Measurements from ENCODE around the gene OIT3. TPM values are rescaled to one million over a fixed set of nuclear protein-coding genes. Genes with fewer than 3 reads are reported as not detected.

Gene OIT3
- total RNA-seq, 1 experiment from 2014 or later: 1.4 TPM

DNA sequence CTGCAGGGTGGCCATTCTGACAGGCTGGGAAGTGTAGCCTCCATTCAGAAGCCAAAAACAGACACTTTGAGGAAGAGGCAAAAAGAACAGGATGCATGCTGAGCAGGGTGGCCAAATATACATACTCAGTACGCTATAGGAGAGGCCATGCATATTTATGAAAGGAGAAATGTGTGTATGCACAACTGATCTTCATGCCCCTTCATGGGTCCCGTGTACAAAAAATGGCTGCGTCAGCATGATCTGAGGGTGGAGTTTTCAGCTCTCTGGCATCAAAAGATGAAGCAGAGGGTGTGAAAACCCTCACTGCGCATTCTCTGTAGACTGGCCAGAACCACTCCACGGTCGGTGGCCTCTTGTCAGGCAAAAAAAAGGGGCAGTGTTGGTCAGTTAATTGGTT lies 35.5 kb upstream of the OIT3 start:
- Mint-ChIP-seq H3K27ac (ENCODE audit: unreplicated experiment) (no peak overlapping the region), H3K4me1 (ENCODE audit: low read depth, unreplicated experiment) (no peaks in the 10 kb centered on the region), H3K36me3 (ENCODE audit: insufficient read depth, unreplicated experiment) (peaks cover 23% of the 10 kb centered on the region), H3K9me3 (ENCODE audit: low read depth, unreplicated experiment) (no peaks in the 10 kb centered on the region), H3K27me3 (ENCODE audit: unreplicated experiment) (no peaks in the 10 kb centered on the region), H3K4me3 (ENCODE audit: low read depth, unreplicated experiment) (no peak overlapping the region)
- intact Hi-C loops (cut with micrococcal nuclease; ENCODE audit: unreplicated experiment): no loop called here
- DNase-seq: no peak
- BruUV-seq (replicated peaks): no TSS peak
- CTCF ChIA-PET: no interaction called here
- TF ChIP-seq, protein P1, sequence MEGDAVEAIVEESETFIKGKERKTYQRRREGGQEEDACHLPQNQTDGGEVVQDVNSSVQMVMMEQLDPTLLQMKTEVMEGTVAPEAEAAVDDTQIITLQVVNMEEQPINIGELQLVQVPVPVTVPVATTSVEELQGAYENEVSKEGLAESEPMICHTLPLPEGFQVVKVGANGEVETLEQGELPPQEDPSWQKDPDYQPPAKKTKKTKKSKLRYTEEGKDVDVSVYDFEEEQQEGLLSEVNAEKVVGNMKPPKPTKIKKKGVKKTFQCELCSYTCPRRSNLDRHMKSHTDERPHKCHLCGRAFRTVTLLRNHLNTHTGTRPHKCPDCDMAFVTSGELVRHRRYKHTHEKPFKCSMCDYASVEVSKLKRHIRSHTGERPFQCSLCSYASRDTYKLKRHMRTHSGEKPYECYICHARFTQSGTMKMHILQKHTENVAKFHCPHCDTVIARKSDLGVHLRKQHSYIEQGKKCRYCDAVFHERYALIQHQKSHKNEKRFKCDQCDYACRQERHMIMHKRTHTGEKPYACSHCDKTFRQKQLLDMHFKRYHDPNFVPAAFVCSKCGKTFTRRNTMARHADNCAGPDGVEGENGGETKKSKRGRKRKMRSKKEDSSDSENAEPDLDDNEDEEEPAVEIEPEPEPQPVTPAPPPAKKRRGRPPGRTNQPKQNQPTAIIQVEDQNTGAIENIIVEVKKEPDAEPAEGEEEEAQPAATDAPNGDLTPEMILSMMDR (IDR thresholded peaks at IDR 0.05; ENCODE audit: unreplicated experiment): no peak

DNA sequence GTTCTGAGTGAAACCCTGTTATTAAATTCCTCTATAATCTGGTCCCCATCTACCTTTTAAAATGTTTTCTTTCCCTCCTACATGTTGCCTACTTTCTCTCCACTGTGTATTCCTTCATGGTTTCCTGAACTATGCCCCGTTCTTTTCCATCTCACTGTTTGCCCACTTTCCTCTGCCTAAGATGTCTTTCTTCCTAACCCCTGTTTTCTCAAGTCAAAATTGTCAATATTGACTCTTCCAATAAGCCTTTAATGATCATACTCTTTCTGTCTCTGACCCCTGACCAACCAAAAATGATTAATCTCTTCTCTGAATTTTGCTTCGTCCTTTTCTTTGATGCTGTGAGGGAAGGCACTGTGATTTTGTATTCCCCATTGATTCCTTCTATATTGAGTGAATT lies 30.6 kb upstream of the OIT3 start:
- BruUV-seq (replicated peaks): no TSS peak
- no peak overlapping the region for H3K4me3 Mint-ChIP-seq (ENCODE audit: low read depth, unreplicated experiment)
- H3K27ac Mint-ChIP-seq (ENCODE audit: unreplicated experiment): no peak overlapping the region
- H3K36me3 Mint-ChIP-seq (ENCODE audit: insufficient read depth, unreplicated experiment): peaks cover 25% of the 10 kb centered on the region
- no peaks in the 10 kb centered on the region for H3K4me1 Mint-ChIP-seq (ENCODE audit: low read depth, unreplicated experiment)
- no peaks in the 10 kb centered on the region for H3K9me3 Mint-ChIP-seq (ENCODE audit: low read depth, unreplicated experiment)
- DNase-seq: no peak
- intact Hi-C loops (cut with micrococcal nuclease; ENCODE audit: unreplicated experiment): no loop called here
- TF ChIP-seq, protein P1 (IDR thresholded peaks at IDR 0.05; ENCODE audit: unreplicated experiment): no peak
- CTCF ChIA-PET: no interaction called here
- H3K27me3 Mint-ChIP-seq (ENCODE audit: unreplicated experiment): no peaks in the 10 kb centered on the region

DNA sequence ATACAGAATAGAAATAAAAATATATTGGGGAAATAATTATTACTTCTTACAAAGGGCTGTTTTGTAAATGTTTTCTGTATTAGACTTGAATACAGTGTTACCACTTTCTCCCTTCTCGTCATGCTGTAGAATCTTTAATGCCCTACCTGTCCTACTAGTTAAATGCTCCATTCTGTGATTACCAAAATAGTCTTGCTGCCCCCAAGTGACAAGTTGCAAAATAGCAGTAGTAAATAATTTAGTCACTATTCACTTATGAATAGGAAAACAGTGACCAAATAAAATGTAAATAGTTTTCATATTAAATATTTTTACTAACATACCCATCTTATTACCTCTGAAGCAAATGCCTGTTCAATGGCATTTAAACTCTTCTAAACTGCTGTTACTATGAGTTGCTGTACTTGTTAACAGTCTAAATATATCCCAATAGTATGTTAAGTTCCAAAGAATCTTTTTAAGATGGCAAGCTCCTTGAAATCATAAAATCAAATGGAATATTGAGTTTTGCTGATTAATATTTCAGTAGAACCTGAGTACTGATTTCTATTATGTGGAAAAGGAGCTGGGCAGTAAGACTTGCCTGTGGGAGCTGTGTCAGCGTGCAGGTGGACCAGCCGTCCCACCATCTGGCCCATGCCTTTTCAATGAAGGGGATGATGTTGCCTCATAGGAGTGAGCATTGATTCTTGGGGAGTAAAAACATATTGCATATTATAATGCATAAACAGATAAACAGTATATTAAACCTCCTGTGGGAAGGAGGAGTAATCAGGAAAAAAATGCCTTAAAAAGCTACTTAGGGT lies 18.1 kb upstream of the OIT3 start:
- no peaks in the 10 kb centered on the region for H3K4me1 Mint-ChIP-seq (ENCODE audit: low read depth, unreplicated experiment)
- TF ChIP-seq, protein P1 (IDR thresholded peaks at IDR 0.05; ENCODE audit: unreplicated experiment): peak; percentile 71
- no peak overlapping the region for H3K27ac Mint-ChIP-seq (ENCODE audit: unreplicated experiment)
- H3K27me3 Mint-ChIP-seq (ENCODE audit: unreplicated experiment): no peaks in the 10 kb centered on the region
- H3K9me3 Mint-ChIP-seq (ENCODE audit: low read depth, unreplicated experiment): peaks cover 6% of the 10 kb centered on the region
- intact Hi-C loops (cut with micrococcal nuclease; ENCODE audit: unreplicated experiment): loop anchor here (1.0 kb wide), 1 partner anchor 511 kb away; no protein-coding TSS in a partner anchor
- BruUV-seq (replicated peaks): no TSS peak
- peak; percentile 28 for DNase-seq
- CTCF ChIA-PET: no interaction called here
- H3K36me3 Mint-ChIP-seq (ENCODE audit: insufficient read depth, unreplicated experiment): peaks cover 19% of the 10 kb centered on the region
- H3K4me3 Mint-ChIP-seq (ENCODE audit: low read depth, unreplicated experiment): no peak overlapping the region

DNA sequence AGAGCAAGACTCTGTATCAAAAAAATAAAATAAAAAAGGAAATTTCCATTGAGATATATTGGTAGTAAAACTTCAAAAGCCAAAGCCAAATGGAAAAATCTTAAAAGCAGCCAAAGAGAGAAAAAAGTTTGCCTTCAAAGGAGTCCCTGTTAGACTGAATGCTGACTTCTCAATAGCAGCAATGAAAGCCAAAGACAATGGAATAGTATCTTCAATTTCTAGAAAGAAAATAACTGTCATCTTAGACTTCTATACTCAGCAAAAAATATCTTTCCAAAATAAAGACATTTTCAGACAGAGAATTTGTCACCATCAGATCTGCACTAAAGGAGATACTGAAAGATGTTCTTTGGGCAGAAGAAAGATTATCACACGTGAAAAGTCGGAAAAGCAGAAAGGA lies 14.3 kb upstream of the OIT3 start:
- CTCF ChIA-PET: no interaction called here
- TF ChIP-seq, protein P1 (IDR thresholded peaks at IDR 0.05; ENCODE audit: unreplicated experiment): no peak
- peaks cover 9% of the 10 kb centered on the region for H3K9me3 Mint-ChIP-seq (ENCODE audit: low read depth, unreplicated experiment)
- H3K4me1 Mint-ChIP-seq (ENCODE audit: low read depth, unreplicated experiment): no peaks in the 10 kb centered on the region
- intact Hi-C loops (cut with micrococcal nuclease; ENCODE audit: unreplicated experiment): no loop called here
- H3K27ac Mint-ChIP-seq (ENCODE audit: unreplicated experiment): no peak overlapping the region
- no peak overlapping the region for H3K4me3 Mint-ChIP-seq (ENCODE audit: low read depth, unreplicated experiment)
- no peaks in the 10 kb centered on the region for H3K27me3 Mint-ChIP-seq (ENCODE audit: unreplicated experiment)
- H3K36me3 Mint-ChIP-seq (ENCODE audit: insufficient read depth, unreplicated experiment): peaks cover 20% of the 10 kb centered on the region
- BruUV-seq (replicated peaks): no TSS peak
- no peak for DNase-seq
